HL-60 (cell line): ENCODE measurements around the gene HDAC1.

ENCODE experiments used
- DNase-seq, 2 experiments: peaks; one replicate each; pipeline ENCODE4 v3.0.0-alpha.2; 2010 to 2020; ENCODE audit warnings: low read depth in 1 of 2, low spot score in 1 of 2
- H3K27ac ChIP-seq: fragments of 250-450 bp; sonication (Bioruptor Pico); replicated peaks from 2 replicates; pipeline ENCODE4 v1.5.1; 2020; ENCODE audit warnings: mild to moderate bottlenecking, moderate library complexity
- H3K27me3 ChIP-seq: fragments of 250-450 bp; sonication (Bioruptor Pico); 2 replicates; pipeline ENCODE4 v1.5.1; 2021; ENCODE audit warnings: mild to moderate bottlenecking, moderate library complexity; ENCODE audit not compliant: insufficient read depth, poor library complexity, severe bottlenecking
- H3K4me3 ChIP-seq: replicated peaks from 2 replicates; pipeline ENCODE4 v1.5.1; 2011; ENCODE audit warnings: mild to moderate bottlenecking, control low read depth, low read length; ENCODE audit not compliant: insufficient read depth
- GABPA ChIP-seq: IDR thresholded peaks from 2 replicates; pipeline ENCODE4 v1.6.1; 2012; ENCODE audit warnings: low read depth
- POLR2AphosphoS5 ChIP-seq: IDR thresholded peaks from 2 replicates; pipeline ENCODE4 v1.6.1; 2012; ENCODE audit warnings: low read depth
- SPI1 ChIP-seq: IDR thresholded peaks from 2 replicates; pipeline ENCODE4 v1.6.1; 2012; ENCODE audit warnings: low read depth, mild to moderate bottlenecking, borderline replicate concordance
- TF ChIP-seq, protein P1 (sequence below): IDR thresholded peaks from one replicate; pipeline ENCODE4 v1.5.1; 2011; ENCODE audit warnings: low read length, control low read depth, inconsistent platforms; ENCODE audit not compliant: insufficient read depth
- TF ChIP-seq, protein P2 (sequence below): IDR thresholded peaks from 2 replicates; pipeline ENCODE4 v1.6.1; 2012; ENCODE audit warnings: low read depth; ENCODE audit not compliant: insufficient replicate concordance

Gene HDAC1

DNA sequence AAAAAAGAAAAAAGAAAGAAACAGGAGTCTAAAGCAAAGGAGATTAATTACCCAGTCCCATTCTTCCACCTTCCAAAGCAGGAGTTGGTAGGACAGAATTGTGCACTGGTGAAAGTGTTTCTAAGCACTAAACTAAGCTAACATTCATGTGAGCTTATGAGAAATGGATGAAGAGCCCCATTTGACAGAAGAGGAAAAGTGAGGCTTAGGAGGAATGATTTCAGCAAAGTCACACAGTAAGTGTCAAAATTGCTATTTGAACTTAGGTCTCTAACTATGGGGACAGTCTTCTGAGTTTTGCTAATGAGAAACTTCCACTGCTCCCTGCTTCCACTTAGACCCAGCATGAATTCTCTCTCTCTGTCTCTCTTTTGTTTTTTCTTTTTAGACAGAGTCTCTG is 22.1 kb upstream of the HDAC1 start:
- DNase-seq: no peak
- Histone ChIP-seq H3K27me3 (no peaks in the 10 kb centered on the region), H3K27ac (no peak overlapping the region), H3K4me3 (no peak overlapping the region)
- TF ChIP-seq, protein P1, sequence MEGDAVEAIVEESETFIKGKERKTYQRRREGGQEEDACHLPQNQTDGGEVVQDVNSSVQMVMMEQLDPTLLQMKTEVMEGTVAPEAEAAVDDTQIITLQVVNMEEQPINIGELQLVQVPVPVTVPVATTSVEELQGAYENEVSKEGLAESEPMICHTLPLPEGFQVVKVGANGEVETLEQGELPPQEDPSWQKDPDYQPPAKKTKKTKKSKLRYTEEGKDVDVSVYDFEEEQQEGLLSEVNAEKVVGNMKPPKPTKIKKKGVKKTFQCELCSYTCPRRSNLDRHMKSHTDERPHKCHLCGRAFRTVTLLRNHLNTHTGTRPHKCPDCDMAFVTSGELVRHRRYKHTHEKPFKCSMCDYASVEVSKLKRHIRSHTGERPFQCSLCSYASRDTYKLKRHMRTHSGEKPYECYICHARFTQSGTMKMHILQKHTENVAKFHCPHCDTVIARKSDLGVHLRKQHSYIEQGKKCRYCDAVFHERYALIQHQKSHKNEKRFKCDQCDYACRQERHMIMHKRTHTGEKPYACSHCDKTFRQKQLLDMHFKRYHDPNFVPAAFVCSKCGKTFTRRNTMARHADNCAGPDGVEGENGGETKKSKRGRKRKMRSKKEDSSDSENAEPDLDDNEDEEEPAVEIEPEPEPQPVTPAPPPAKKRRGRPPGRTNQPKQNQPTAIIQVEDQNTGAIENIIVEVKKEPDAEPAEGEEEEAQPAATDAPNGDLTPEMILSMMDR: no peak
- TF ChIP-seq SPI1: no peak
- no peak for TF ChIP-seq POLR2AphosphoS5
- no peak for TF ChIP-seq GABPA
- TF ChIP-seq, protein P2, sequence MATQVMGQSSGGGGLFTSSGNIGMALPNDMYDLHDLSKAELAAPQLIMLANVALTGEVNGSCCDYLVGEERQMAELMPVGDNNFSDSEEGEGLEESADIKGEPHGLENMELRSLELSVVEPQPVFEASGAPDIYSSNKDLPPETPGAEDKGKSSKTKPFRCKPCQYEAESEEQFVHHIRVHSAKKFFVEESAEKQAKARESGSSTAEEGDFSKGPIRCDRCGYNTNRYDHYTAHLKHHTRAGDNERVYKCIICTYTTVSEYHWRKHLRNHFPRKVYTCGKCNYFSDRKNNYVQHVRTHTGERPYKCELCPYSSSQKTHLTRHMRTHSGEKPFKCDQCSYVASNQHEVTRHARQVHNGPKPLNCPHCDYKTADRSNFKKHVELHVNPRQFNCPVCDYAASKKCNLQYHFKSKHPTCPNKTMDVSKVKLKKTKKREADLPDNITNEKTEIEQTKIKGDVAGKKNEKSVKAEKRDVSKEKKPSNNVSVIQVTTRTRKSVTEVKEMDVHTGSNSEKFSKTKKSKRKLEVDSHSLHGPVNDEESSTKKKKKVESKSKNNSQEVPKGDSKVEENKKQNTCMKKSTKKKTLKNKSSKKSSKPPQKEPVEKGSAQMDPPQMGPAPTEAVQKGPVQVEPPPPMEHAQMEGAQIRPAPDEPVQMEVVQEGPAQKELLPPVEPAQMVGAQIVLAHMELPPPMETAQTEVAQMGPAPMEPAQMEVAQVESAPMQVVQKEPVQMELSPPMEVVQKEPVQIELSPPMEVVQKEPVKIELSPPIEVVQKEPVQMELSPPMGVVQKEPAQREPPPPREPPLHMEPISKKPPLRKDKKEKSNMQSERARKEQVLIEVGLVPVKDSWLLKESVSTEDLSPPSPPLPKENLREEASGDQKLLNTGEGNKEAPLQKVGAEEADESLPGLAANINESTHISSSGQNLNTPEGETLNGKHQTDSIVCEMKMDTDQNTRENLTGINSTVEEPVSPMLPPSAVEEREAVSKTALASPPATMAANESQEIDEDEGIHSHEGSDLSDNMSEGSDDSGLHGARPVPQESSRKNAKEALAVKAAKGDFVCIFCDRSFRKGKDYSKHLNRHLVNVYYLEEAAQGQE: no peak

DNA sequence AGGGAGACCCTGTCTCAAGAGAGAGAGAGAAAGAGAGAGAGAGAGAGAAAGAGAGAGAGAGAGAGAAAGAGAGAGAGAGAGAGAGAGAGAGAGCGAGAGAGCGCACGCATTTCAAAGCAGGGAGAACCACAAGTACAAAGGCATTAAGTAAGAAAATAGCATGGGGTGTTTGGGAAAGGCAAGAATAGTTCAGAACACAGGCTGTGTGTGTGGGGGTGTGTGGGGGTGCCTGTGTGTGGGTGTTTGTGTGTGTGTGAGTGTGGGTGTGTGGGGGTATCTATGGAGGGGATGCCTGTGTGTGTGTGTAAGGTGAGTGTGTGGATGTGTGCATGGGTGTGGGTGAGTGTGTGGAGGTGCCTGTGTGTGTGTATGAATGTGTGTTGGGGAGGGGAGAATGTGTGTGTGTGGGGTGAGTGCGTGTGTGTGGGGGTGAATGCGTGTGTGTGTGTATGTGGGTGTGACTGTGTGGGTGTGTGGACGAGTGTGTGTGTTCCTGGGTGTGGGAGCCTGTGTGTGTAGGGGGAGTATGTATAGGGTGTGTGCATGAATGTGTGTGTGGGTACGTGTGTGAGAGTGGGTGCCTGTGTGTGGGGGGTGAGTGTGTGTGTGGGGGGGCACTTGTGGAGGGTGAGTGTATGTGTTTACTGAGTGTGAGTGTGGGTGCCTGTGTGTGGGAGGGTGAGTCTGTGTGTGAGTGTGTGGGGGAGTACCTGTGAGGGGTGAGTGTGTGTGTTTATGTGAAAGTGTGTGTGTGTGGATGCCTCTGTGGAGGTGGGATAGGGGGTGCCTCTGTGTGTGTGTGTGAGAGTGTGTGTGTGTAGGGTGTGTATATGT is 19.1 kb upstream of the HDAC1 start:
- TF ChIP-seq, protein P1: no peak
- no peak for TF ChIP-seq SPI1
- TF ChIP-seq, protein P2: no peak
- no peak for TF ChIP-seq POLR2AphosphoS5
- TF ChIP-seq GABPA: no peak
- no peak for DNase-seq
- Histone ChIP-seq H3K27me3 (no peaks in the 10 kb centered on the region), H3K4me3 (no peak overlapping the region), H3K27ac (no peak overlapping the region)

DNA sequence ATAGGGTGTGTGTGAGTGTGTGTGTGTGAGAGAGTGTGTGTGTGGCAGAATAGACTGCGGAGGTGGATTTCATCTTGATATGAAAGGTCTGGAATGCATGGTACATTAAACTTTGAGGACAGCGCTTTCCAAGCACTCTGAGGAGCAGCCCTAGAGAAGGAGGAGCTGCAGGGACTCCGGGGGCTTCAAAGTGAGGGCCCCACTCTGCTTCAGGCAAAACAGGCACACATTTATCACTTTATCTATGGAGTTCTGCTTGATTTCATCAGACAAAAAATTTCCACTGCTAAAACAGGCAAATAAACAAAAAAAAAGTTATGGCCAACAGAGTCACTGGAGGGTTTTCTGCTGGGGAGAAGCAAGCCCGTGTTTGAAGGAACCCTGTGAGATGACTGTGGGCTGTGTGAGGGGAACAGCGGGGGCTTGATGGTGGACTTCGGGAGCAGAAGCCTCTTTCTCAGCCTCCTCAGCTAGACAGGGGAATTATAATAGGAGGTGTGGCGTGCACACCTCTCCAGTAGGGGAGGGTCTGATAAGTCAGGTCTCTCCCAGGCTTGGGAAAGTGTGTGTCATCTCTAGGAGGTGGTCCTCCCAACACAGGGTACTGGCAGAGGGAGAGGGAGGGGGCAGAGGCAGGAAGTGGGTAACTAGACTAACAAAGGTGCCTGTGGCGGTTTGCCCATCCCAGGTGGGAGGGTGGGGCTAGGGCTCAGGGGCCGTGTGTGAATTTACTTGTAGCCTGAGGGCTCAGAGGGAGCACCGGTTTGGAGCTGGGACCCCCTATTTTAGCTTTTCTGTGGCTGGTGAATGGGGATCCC is 18.3 kb upstream of the HDAC1 start:
- H3K27ac ChIP-seq: no peak overlapping the region
- TF ChIP-seq, protein P2: no peak
- TF ChIP-seq GABPA: no peak
- TF ChIP-seq POLR2AphosphoS5: no peak
- TF ChIP-seq, protein P1: no peak
- no peak for TF ChIP-seq SPI1
- H3K27me3 ChIP-seq: no peaks in the 10 kb centered on the region
- DNase-seq: no peak
- no peak overlapping the region for H3K4me3 ChIP-seq
